GM12878 (cell line): ENCODE data around the gene SNX15. TPM values are rescaled to one million over a fixed set of nuclear protein-coding genes. Genes with fewer than 3 reads are reported as not detected.

ENCODE experiments used
- ATAC-seq: fragments of 200-7000 bp; cut with Tn5 transposase; 3 replicates; pipeline ENCODE4 v1.9.1; 2020; ENCODE audit warnings: mild to moderate bottlenecking, moderate library complexity
- BruUV-seq: library from RNA; stranded (reverse); fragments of 400-500 nt; replicated peaks from 2 replicates; lab custom pipeline; 2021; lab: Mats Ljungman, UMichigan
- CTCF ChIA-PET: fragments of 300-600 bp; sonication (Branson Sonifier 250); formaldehyde crosslinking; extraction: SDS; loops from one replicate; lab custom pipeline; 2021; ENCODE audit warnings: inconsistent platforms; lab: Yijun Ruan, JAX
- POLR2A ChIA-PET: fragments of 350-600 bp; formaldehyde crosslinking; extraction: SDS; loops from one replicate; lab custom pipeline; 2021; ENCODE audit warnings: inconsistent platforms; lab: Charles Lee
- RAD21 ChIA-PET: fragments of 300-600 bp; sonication (Branson Sonifier 250); formaldehyde crosslinking; loops from one replicate; lab custom pipeline; 2023; ENCODE audit warnings: antibody characterized with exemption; ENCODE audit not compliant: unreplicated experiment; lab: Charles Lee
- SMC1A ChIA-PET: fragments of 300-600 bp; sonication (Branson Sonifier 250); formaldehyde crosslinking; loops from one replicate; lab custom pipeline; 2023; ENCODE audit not compliant: unreplicated experiment, uncharacterized antibody; lab: Charles Lee
- DNase-seq: peaks from one replicate; pipeline ENCODE4 v3.0.0-alpha.2; 2011; ENCODE audit warnings: low read depth, low spot score
- FAIRE-seq: peaks from 3 replicates; lab custom pipeline; 2011; peaks lifted over from hg19 to GRCh38; lab: Jason Lieb, UNC
- H2AFZ ChIP-seq: 2 replicates; pipeline ENCODE4 v1.6.0; 2011; ENCODE audit warnings: low read depth, low read length, control low read depth; ENCODE audit not compliant: control insufficient read depth
- H3K27ac ChIP-seq: 2 replicates; pipeline ENCODE4 v1.5.1; 2011; ENCODE audit warnings: control low read depth; ENCODE audit not compliant: control insufficient read depth, insufficient read depth
- H3K27me3 ChIP-seq, 2 experiments: replicated peaks in 1 of 2; 2 replicates each; pipeline versions ENCODE4 v1.6.0 to v1.6.1; 2011; ENCODE audit warnings: low read length in 1 of 2; ENCODE audit not compliant: control insufficient read depth in 2 of 2, insufficient read depth in 2 of 2
- H3K36me3 ChIP-seq, 2 experiments: 2 replicates each; pipeline ENCODE4 v1.5.1; 2011; ENCODE audit warnings: low read length in 1 of 2; ENCODE audit not compliant: control insufficient read depth in 2 of 2, insufficient read depth in 2 of 2
- H3K4me1 ChIP-seq: 2 replicates; pipeline ENCODE4 v1.6.1; 2011; ENCODE audit warnings: mild to moderate bottlenecking, low read length, moderate library complexity, mixed read lengths; ENCODE audit not compliant: control insufficient read depth, insufficient read depth
- H3K4me2 ChIP-seq: 2 replicates; pipeline ENCODE4 v1.6.0; 2011; ENCODE audit warnings: control low read depth; ENCODE audit not compliant: control insufficient read depth, insufficient read depth
- H3K4me3 ChIP-seq: fragments of 200-600 bp; sonication (generic); 2 replicates; pipeline ENCODE4 v1.5.1; 2016
- H3K79me2 ChIP-seq: 2 replicates; pipeline ENCODE4 v1.6.0; 2011; ENCODE audit warnings: low read length; ENCODE audit not compliant: control insufficient read depth, insufficient read depth
- H3K9ac ChIP-seq: 2 replicates; pipeline ENCODE4 v1.8.0; 2011; ENCODE audit warnings: low read length, control low read depth, mixed read lengths; ENCODE audit not compliant: control insufficient read depth, insufficient read depth
- H3K9me3 ChIP-seq: replicated peaks from 3 replicates; pipeline ENCODE4 v1.5.1; 2011; ENCODE audit warnings: mild to moderate bottlenecking, low read length; ENCODE audit not compliant: control insufficient read depth, insufficient read depth
- H4K20me1 ChIP-seq: 2 replicates; pipeline ENCODE4 v1.6.0; 2011; ENCODE audit not compliant: control insufficient read depth, insufficient read depth
- BCLAF1 ChIP-seq: fragments of 450-650 bp; IDR thresholded peaks from 2 replicates; pipeline ENCODE4 v1.6.1; 2017; ENCODE audit warnings: antibody characterized with exemption, mild to moderate bottlenecking, moderate library complexity
- EED ChIP-seq: sonication (generic); IDR thresholded peaks from 2 replicates; pipeline ENCODE4 v1.6.1; 2016; ENCODE audit warnings: antibody characterized with exemption, low read depth
- FOXM1 ChIP-seq: IDR thresholded peaks from 2 replicates; pipeline ENCODE4 v1.6.1; 2012; ENCODE audit warnings: low read depth, mild to moderate bottlenecking, inconsistent platforms, low read length, moderate library complexity
- HDAC2 ChIP-seq: fragments of 200-600 bp; sonication (generic); IDR thresholded peaks from 2 replicates; pipeline ENCODE4 v1.6.1; 2017
- KLF5 ChIP-seq: fragments of 450-650 bp; IDR thresholded peaks from 2 replicates; pipeline ENCODE4 v1.6.1; 2014; ENCODE audit warnings: mild to moderate bottlenecking; ENCODE audit not compliant: partially characterized antibody
- PML ChIP-seq: IDR thresholded peaks from 2 replicates; pipeline ENCODE4 v1.6.1; 2012; ENCODE audit warnings: low read length, inconsistent platforms
- ZSCAN29 ChIP-seq: fragments of 450-650 bp; IDR thresholded peaks from 2 replicates; pipeline ENCODE4 v1.6.1; 2017; ENCODE audit warnings: mild to moderate bottlenecking, moderate library complexity
- WGBS: methylation state at CpG from one replicate; pipeline ENCODE4 v1.1.6; 2016; ENCODE audit warnings: low lambda C conversion rate; ENCODE audit not compliant: insufficient replicate concordance, insufficient coverage; ENCODE audit errors: missing lambda C conversion rate; 5-methylcytosine and 5-hydroxymethylcytosine counted together
- in situ Hi-C: fragments of 300-500 bp; cut with MboI; formaldehyde crosslinking; loops from 9 replicates; pipeline ENCODE4 v1.14.3; 2018; ENCODE audit warnings: mixed read lengths
- intact Hi-C: fragments of 100-400 bp; cut with micrococcal nuclease; formaldehyde crosslinking; loops from one replicate; pipeline ENCODE4 v1.14.2; 2022; ENCODE audit not compliant: unreplicated experiment
- polyA plus RNA-seq, 11 experiments: library from polyadenylated mRNA; depleted of rRNA in 4 of 11; unstranded in 6 of 11; stranded (reverse) in 5 of 11; fragments of >200 nt; fragmentation: Nextera tagmentation in 4 of 11; fragmentation: Illumina TruSeq in 1 of 11; extraction: Ambion mirVana in 4 of 11; extraction: Trizol in 1 of 11; gene quantifications; 1 replicate in 1 of 11; 2 replicates in 10 of 11; pipeline versions ENCODE4 v1.2.1 to v1.2.3, GENCODE V29; 2011 to 2016; ENCODE audit warnings: inconsistent platforms in 2 of 11, missing spikeins in 2 of 11, low read depth in 1 of 11
- total RNA-seq, 4 experiments: library from RNA; depleted of rRNA in 3 of 4; stranded (reverse); fragments of >200 nt in 3 of 4; fragmentation: Illumina TruSeq in 1 of 4; extraction: Trizol in 1 of 4; gene quantifications; 2 replicates each; pipeline versions ENCODE4 v1.2.1 to v1.2.3, GENCODE V29; 2013 to 2021

The SNX15 gene
- total and polyA plus RNA-seq, 10 of the 15 experiments (the other 5 are each of a cell fraction or from before 2014, with no cell fraction given), result 2.4 to 24.0 (median 16.1) TPM

DNA sequence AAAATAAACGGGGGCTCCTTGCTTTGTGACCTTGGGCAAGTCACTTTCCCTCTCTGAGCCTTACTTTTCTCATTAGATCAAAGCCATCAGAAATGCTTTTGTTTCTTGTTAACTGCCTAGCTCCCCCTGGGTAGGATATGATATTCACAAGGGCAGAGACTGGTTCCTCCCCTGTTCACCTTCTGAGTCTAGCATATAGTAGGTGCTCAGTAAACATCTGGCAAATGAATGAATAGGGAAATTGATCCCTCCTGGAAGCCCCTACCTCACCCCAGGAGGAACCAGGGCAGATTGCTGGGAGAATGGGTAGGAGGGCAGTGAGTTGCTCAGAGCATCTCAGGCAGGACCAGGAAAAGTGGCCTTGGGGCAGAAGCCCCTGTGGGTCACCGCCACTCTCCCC lies 7.2 kb downstream of the SNX15 start:
- FAIRE-seq (no peak), ATAC-seq (no peak), DNase-seq (no peak)
- Histone ChIP-seq H3K36me3 (peaks cover 0 to 4% of the 10 kb centered on the region in 2 experiments; a peak in 1 of 4 replicates), H4K20me1 (no peaks in the 10 kb centered on the region), H3K9me3 (no peaks in the 10 kb centered on the region), H3K4me3 (no peak overlapping the region), H3K4me1 (peaks cover 6% of the 10 kb centered on the region), H3K9ac (no peak overlapping the region), H3K79me2 (no peaks in the 10 kb centered on the region), H2AFZ (no peak overlapping the region), H3K27me3 (no peaks in the 10 kb centered on the region), H3K4me2 (no peak overlapping the region), H3K27ac (no peak overlapping the region)
- 94% methylated on average over 2 of the region's 2 CpGs for WGBS
- in situ Hi-C loops (no loop called here), intact Hi-C loops (no loop called here)
- ChIA-PET POLR2A (no interaction called here), CTCF (interaction anchor here (0.9 kb wide), 1 partner anchor 65 kb away, joined by 3 read pairs; no protein-coding TSS in a partner anchor), RAD21 (no interaction called here), SMC1A (interaction anchor here (0.9 kb wide), 1 partner anchor 56 kb away, joined by 3 read pairs; no protein-coding TSS in a partner anchor)
- no TSS peak for BruUV-seq
- TF ChIP-seq PML, result no peak
- TF ChIP-seq ZSCAN29, result no peak
- no peak for TF ChIP-seq HDAC2
- TF ChIP-seq FOXM1, result no peak
- TF ChIP-seq EED, result no peak
- TF ChIP-seq BCLAF1, result no peak
- no peak for TF ChIP-seq KLF5
